HepG2 (cell line): ENCODE data around the gene FAM78A.

Source experiments
- ARHGAP35 ChIP-seq: sonication (generic); formaldehyde crosslinking; IDR thresholded peaks from 2 replicates; pipeline ENCODE4 v1.9.0; 2022; ENCODE audit warnings: mild to moderate bottlenecking, inconsistent platforms, moderate library complexity, missing genetic modification reagents, borderline replicate concordance
- CCAR2 ChIP-seq: fragments of 200-400 bp; formaldehyde crosslinking; optimal IDR thresholded peaks from 2 replicates; pipeline ENCODE3; 2018; ENCODE audit warnings: low read depth, mild to moderate bottlenecking, low read length, moderate library complexity
- HDAC2 ChIP-seq: sonication (generic); formaldehyde crosslinking; IDR thresholded peaks from 2 replicates; pipeline ENCODE4 v1.4.0; 2020; ENCODE audit warnings: missing genetic modification reagents

DNA sequence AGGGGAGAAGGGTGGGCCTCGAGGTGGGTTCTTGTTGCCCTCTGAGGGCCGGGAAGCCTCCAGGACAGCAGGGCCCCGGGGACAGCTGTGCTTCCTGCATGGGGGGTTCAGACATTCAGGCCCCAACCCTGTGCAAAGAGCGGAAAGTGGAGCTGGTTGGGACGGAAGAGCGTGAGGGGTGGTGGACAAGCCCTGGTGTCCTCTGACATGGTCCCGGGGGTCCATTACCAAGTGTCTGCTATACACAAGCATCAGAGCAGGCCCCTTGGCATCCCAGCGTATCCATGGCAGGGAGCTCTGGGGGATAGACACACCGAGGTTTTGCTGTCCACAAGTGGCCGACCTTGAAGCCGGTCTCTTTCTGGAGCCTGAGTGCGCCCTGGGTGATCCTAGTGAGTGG, 22.5 kb upstream of the FAM78A start:
- TF ChIP-seq CCAR2 = no peak
- no peak for TF ChIP-seq ARHGAP35 (CRISPR knock-in tag)
- TF ChIP-seq HDAC2 = no peak
